Renal cortical epithelial cell (primary cell): ENCODE data around the gene PANK4. TPM values are rescaled to one million over a fixed set of nuclear protein-coding genes. Genes with fewer than 3 reads are reported as not detected.
A peak's percentile ranks its signal among the peaks of the same experiment; 100 is the strongest.

Experiments used
- DNase-seq: peaks from one replicate; pipeline ENCODE4 v3.0.0-alpha.2; 2011; ENCODE audit warnings: low read depth
- total RNA-seq: library from RNA; depleted of rRNA; stranded (reverse); fragments of >200 nt; gene quantifications from 2 replicates; pipeline ENCODE4 v1.2.3, GENCODE V29; 2014

The PANK4 gene
- total RNA-seq, 1 donor from 2014 or later: 20.3 TPM

- DNase-seq: no peak
Observed at GRCh38 chr1:2544875-2545640, 18.7 kb upstream of the PANK4 start.

- no peak for DNase-seq
Observed at GRCh38 chr1:2544093-2544874, 17.9 kb upstream of the PANK4 start.

GRCh38 chr1:2543543-2544092 lies 17.2 kb upstream of the PANK4 start:
- DNase-seq: no peak

- no peak for DNase-seq
Observed at GRCh38 chr1:2542246-2542915, 16.0 kb upstream of the PANK4 start.

GRCh38 chr1:2541619-2542245 lies 15.3 kb upstream of the PANK4 start:
- no peak for DNase-seq

- DNase-seq: no peak
Observed at GRCh38 chr1:2540816-2541492, 14.6 kb upstream of the PANK4 start.

- DNase-seq: no peak
Observed at GRCh38 chr1:2539312-2539907, 13.0 kb upstream of the PANK4 start.

GRCh38 chr1:2538872-2539271 lies 12.5 kb upstream of the PANK4 start:
- DNase-seq: no peak

GRCh38 chr1:2538376-2538775 lies 12.0 kb upstream of the PANK4 start:
- no peak for DNase-seq

- DNase-seq: no peak
Observed at GRCh38 chr1:2537784-2538115, 11.4 kb upstream of the PANK4 start.

GRCh38 chr1:2535981-2536380 lies 9.6 kb upstream of the PANK4 start:
- DNase-seq: no peak

- no peak for DNase-seq
Observed at GRCh38 chr1:2535455-2535854, 9.1 kb upstream of the PANK4 start.

- peak; percentile 80 for DNase-seq
Observed at GRCh38 chr1:2534687-2535441, 8.5 kb upstream of the PANK4 start.

- no peak for DNase-seq
Observed at GRCh38 chr1:2534315-2534686, 7.9 kb upstream of the PANK4 start.

GRCh38 chr1:2533365-2533764 lies 7.0 kb upstream of the PANK4 start:
- DNase-seq: peak; percentile 59

- no peak for DNase-seq
Observed at GRCh38 chr1:2532485-2533160, 6.2 kb upstream of the PANK4 start.

- peak; percentile 41 for DNase-seq
Observed at GRCh38 chr1:2530513-2531361, 4.3 kb upstream of the PANK4 start.

- no peak for DNase-seq
Observed at GRCh38 chr1:2529784-2530512, 3.6 kb upstream of the PANK4 start, which contains the start of gene HES5. TSS of gene HES5 (minus strand) at chr1:2530263. CDS start at chr1:2530164, 99 bp downstream.
